ENCODE data around the gene AMPH. TPM values are rescaled to one million over a fixed set of nuclear protein-coding genes. Genes with fewer than 3 reads are reported as not detected.

Gene AMPH
- total and polyA plus RNA-seq, 3 donors from 2014 or later: 5.8 to 9.0 (median 7.6) TPM

- no peaks in the 10 kb centered on the region for H3K4me1 ChIP-seq
- H3K36me3 ChIP-seq (ENCODE audit: low read depth, missing control alignments): no peaks in the 10 kb centered on the region
- TF ChIP-seq CTCF (IDR thresholded peaks at IDR 0.05) (no peak), POLR2A (IDR thresholded peaks at IDR 0.05) (no peak)
- DNase-seq: no peak
- 81 to 85% methylated on average over 7 of the region's 7 CpGs for WGBS, 2 donors
- no peaks in the 10 kb centered on the region for H3K27me3 ChIP-seq
- no peaks in the 10 kb centered on the region for H3K9me3 ChIP-seq
- no peak overlapping the region for H3K4me3 ChIP-seq
- intact Hi-C loops (cut with DNase I; ENCODE audit: low total_unique reads): no loop called here
- H3K27ac ChIP-seq: no peak overlapping the region
Observed at GRCh38 chr7:38558761-38559345, 72.3 kb downstream of the AMPH start.

- Histone ChIP-seq H3K4me3 (no peak overlapping the region), H3K4me1 (no peaks in the 10 kb centered on the region), H3K27me3 (no peaks in the 10 kb centered on the region), H3K36me3 (ENCODE audit: low read depth, missing control alignments) (no peaks in the 10 kb centered on the region), H3K9me3 (no peaks in the 10 kb centered on the region), H3K27ac (no peak overlapping the region)
- intact Hi-C loops (cut with DNase I; ENCODE audit: low total_unique reads): no loop called here
- WGBS, 2 donors: 57 to 66% methylated on average over 1 of the region's 1 CpG
- TF ChIP-seq POLR2A (IDR thresholded peaks at IDR 0.05) (no peak), CTCF (IDR thresholded peaks at IDR 0.05) (no peak)
- no peak for DNase-seq
Observed at GRCh38 chr7:38554586-38554985, 76.6 kb downstream of the AMPH start.

- H3K27me3 ChIP-seq: no peaks in the 10 kb centered on the region
- WGBS, 2 donors: 57 to 72% methylated on average over 3 of the region's 3 CpGs
- no peaks in the 10 kb centered on the region for H3K36me3 ChIP-seq (ENCODE audit: low read depth, missing control alignments)
- intact Hi-C loops (cut with DNase I; ENCODE audit: low total_unique reads): no loop called here
- H3K27ac ChIP-seq: no peak overlapping the region
- no peaks in the 10 kb centered on the region for H3K4me1 ChIP-seq
- no peak for DNase-seq
- TF ChIP-seq POLR2A (IDR thresholded peaks at IDR 0.05): no peak
- no peak for TF ChIP-seq CTCF (IDR thresholded peaks at IDR 0.05)
- H3K4me3 ChIP-seq: no peak overlapping the region
- H3K9me3 ChIP-seq: no peaks in the 10 kb centered on the region
Observed at GRCh38 chr7:38550836-38551235, 80.3 kb downstream of the AMPH start.

GRCh38 chr7:38548605-38549004 is 82.6 kb downstream of the AMPH start:
- DNase-seq: no peak
- TF ChIP-seq POLR2A (IDR thresholded peaks at IDR 0.05) (no peak), CTCF (IDR thresholded peaks at IDR 0.05) (no peak)
- intact Hi-C loops (cut with DNase I; ENCODE audit: low total_unique reads): no loop called here
- Histone ChIP-seq H3K4me1 (no peaks in the 10 kb centered on the region), H3K4me3 (no peak overlapping the region), H3K27me3 (no peaks in the 10 kb centered on the region), H3K36me3 (ENCODE audit: low read depth, missing control alignments) (no peaks in the 10 kb centered on the region), H3K27ac (no peak overlapping the region), H3K9me3 (no peaks in the 10 kb centered on the region)
- WGBS, 2 donors: 88 to 92% methylated on average over 7 of the region's 7 CpGs

GRCh38 chr7:38546763-38547162 is 84.4 kb downstream of the AMPH start:
- no peak overlapping the region for H3K4me3 ChIP-seq
- no peaks in the 10 kb centered on the region for H3K36me3 ChIP-seq (ENCODE audit: low read depth, missing control alignments)
- DNase-seq: no peak
- H3K27me3 ChIP-seq: no peaks in the 10 kb centered on the region
- no peaks in the 10 kb centered on the region for H3K9me3 ChIP-seq
- no peak for TF ChIP-seq CTCF (IDR thresholded peaks at IDR 0.05)
- no peak for TF ChIP-seq POLR2A (IDR thresholded peaks at IDR 0.05)
- WGBS, 2 donors: 74 to 93% methylated on average over 4 of the region's 4 CpGs
- H3K27ac ChIP-seq: no peak overlapping the region
- intact Hi-C loops (cut with DNase I; ENCODE audit: low total_unique reads): no loop called here
- H3K4me1 ChIP-seq: no peaks in the 10 kb centered on the region

Data from testis (tissue), 3 donors.